DOHH2 (cell line): ENCODE data around the gene SYNE4.

ENCODE experiments used
- EZH2phosphoT487 ChIP-seq: fragments of 200-600 bp; sonication (generic); IDR thresholded peaks from 2 replicates; pipeline ENCODE4 v1.6.1; 2017; ENCODE audit warnings: borderline replicate concordance, mild to moderate bottlenecking, antibody characterized with exemption, low read length, moderate library complexity, mixed read lengths
- TF ChIP-seq, protein P1 (sequence below): fragments of 200-600 bp; sonication (generic); IDR thresholded peaks from one replicate; pipeline ENCODE4 v1.5.1; 2014; ENCODE audit warnings: antibody characterized with exemption, mild to moderate bottlenecking, low read depth, low read length; ENCODE audit not compliant: poor library complexity, severe bottlenecking

- TF ChIP-seq, protein P1, sequence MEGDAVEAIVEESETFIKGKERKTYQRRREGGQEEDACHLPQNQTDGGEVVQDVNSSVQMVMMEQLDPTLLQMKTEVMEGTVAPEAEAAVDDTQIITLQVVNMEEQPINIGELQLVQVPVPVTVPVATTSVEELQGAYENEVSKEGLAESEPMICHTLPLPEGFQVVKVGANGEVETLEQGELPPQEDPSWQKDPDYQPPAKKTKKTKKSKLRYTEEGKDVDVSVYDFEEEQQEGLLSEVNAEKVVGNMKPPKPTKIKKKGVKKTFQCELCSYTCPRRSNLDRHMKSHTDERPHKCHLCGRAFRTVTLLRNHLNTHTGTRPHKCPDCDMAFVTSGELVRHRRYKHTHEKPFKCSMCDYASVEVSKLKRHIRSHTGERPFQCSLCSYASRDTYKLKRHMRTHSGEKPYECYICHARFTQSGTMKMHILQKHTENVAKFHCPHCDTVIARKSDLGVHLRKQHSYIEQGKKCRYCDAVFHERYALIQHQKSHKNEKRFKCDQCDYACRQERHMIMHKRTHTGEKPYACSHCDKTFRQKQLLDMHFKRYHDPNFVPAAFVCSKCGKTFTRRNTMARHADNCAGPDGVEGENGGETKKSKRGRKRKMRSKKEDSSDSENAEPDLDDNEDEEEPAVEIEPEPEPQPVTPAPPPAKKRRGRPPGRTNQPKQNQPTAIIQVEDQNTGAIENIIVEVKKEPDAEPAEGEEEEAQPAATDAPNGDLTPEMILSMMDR = no peak
- TF ChIP-seq EZH2phosphoT487 = no peak
Measured at GRCh38 chr19:36027696-36028095, 19.1 kb upstream of the SYNE4 start.
